HG03135 (cell line): ENCODE results near the gene ZPBP2.
"Not testable (repeated sequence)": the region's sequence is repeated elsewhere in the genome, so short reads cannot be mapped to it uniquely, and the experiment has no call there.

Experiments
- ATAC-seq: cut with Tn5 transposase; IDR thresholded peaks from one replicate; pipeline ENCODE4 v1.9.1; 2021; ENCODE audit warnings: mild to moderate bottlenecking, moderate library complexity; ENCODE audit not compliant: unreplicated experiment

The ZPBP2 gene

GRCh38 chr17:39854909-39855308 lies 13.1 kb upstream of the ZPBP2 start:
- no peak for ATAC-seq

- ATAC-seq, result not testable (repeated sequence)
Measured at GRCh38 chr17:39855911-39856649, 11.9 kb upstream of the ZPBP2 start.

GRCh38 chr17:39861235-39861634 lies 6.8 kb upstream of the ZPBP2 start:
- no peak for ATAC-seq

GRCh38 chr17:39863244-39863917 lies 4.6 kb upstream of the ZPBP2 start:
- no peak for ATAC-seq

GRCh38 chr17:39863918-39864746 lies 3.9 kb upstream of the ZPBP2 start, which contains the start of gene IKZF3:
TSS of gene IKZF3 (minus strand) at chr17:39864312. CDS start at chr17:39864126, 186 bp downstream.
- ATAC-seq, result no peak

- no peak for ATAC-seq
Measured at GRCh38 chr17:39866013-39866730, 1.8 kb upstream of the ZPBP2 start.

- ATAC-seq, result peak; percentile 51
Measured at GRCh38 chr17:39867084-39867879, 720 bp upstream of the ZPBP2 start.

- ATAC-seq, result no peak
Measured at GRCh38 chr17:39868554-39868942, 546 bp downstream of the ZPBP2 start.

GRCh38 chr17:39870776-39871175 lies 2.8 kb downstream of the ZPBP2 start:
- ATAC-seq, result no peak

- no peak for ATAC-seq
Measured at GRCh38 chr17:39871801-39872200, 3.8 kb downstream of the ZPBP2 start.

GRCh38 chr17:39872751-39873150 lies 4.7 kb downstream of the ZPBP2 start:
- ATAC-seq, result no peak

- ATAC-seq, result not testable (repeated sequence)
Measured at GRCh38 chr17:39886102-39886501, 18.1 kb downstream of the ZPBP2 start.

GRCh38 chr17:39887078-39887477 lies 19.1 kb downstream of the ZPBP2 start:
- ATAC-seq, result no peak

GRCh38 chr17:39889200-39889599 lies 21.2 kb downstream of the ZPBP2 start:
- no peak for ATAC-seq

- no peak for ATAC-seq
Measured at GRCh38 chr17:39894681-39895376, 26.8 kb downstream of the ZPBP2 start.

GRCh38 chr17:39898088-39898487 lies 30.1 kb downstream of the ZPBP2 start:
- ATAC-seq, result no peak

- no peak for ATAC-seq
Measured at GRCh38 chr17:39899215-39899614, 31.2 kb downstream of the ZPBP2 start.

GRCh38 chr17:39902027-39902426 lies 34.0 kb downstream of the ZPBP2 start:
- not testable (repeated sequence) for ATAC-seq

GRCh38 chr17:39903158-39903884 lies 35.3 kb downstream of the ZPBP2 start:
- ATAC-seq, result no peak
